PC-9 (cell line): ENCODE measurements around the gene ULBP1.

ENCODE experiments used
- CTCF ChIP-seq: fragments of 200-600 bp; sonication (generic); conservative IDR thresholded peaks from 2 replicates; pipeline ENCODE4 v1.6.1; 2017; ENCODE audit warnings: mixed run types, antibody characterized with exemption, mild to moderate bottlenecking, moderate library complexity
- EZH2 ChIP-seq: fragments of 200-600 bp; sonication (generic); IDR thresholded peaks from 2 replicates; pipeline ENCODE4 v1.8.0; 2017; ENCODE audit warnings: antibody characterized with exemption, low read depth

DNA sequence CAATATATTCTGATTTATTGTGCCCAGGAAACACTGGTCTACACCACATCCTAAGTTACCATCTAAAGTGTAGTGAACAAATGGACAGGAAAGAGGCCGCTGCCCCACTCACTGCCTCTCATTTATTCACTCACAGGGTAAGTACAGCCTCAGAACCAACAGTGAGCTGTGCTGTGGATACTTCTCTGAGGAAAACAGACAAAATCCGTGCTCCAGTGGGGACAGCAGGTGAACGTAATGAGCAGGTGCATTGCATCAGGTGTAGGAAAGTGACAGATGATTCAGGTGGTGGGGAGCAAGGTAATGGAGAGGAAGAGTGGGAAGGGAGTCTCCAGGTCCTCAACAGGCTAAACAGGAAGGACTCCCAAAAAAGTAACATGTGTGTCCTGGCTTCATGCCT lies 30.3 kb upstream of the ULBP1 start:
- TF ChIP-seq CTCF (no peak), EZH2 (no peak)
